Lower leg skin (tissue), 4 donors: ENCODE results near the gene DIO1. TPM values are rescaled to one million over a fixed set of nuclear protein-coding genes. Genes with fewer than 3 reads are reported as not detected.

ENCODE experiments used
- DNase-seq, 2 donors: peaks; one replicate each; pipeline ENCODE4 v3.0.0-alpha.2; 2019; ENCODE audit warnings: low spot score in 2 of 2
- H3K4me3 ChIP-seq: fragments of 200-600 bp; sonication (generic); 2 replicates; pipeline ENCODE4 v1.5.1; 2017; ENCODE audit warnings: mild to moderate bottlenecking, low read depth; ENCODE audit not compliant: poor library complexity, severe bottlenecking
- POLR2A ChIP-seq, 2 donors: fragments of 450-650 bp; IDR thresholded peaks; one replicate each; pipeline ENCODE4 v1.6.1; 2016 to 2017; ENCODE audit warnings: antibody characterized with exemption in 2 of 2, mild to moderate bottlenecking in 1 of 2, moderate library complexity in 1 of 2
- WGBS, 2 donors: methylation state at CpG; one replicate each; pipeline ENCODE4 v1.1.5; 2018; 5-methylcytosine and 5-hydroxymethylcytosine counted together
- intact Hi-C: fragments of 100-400 bp; cut with DNase I; formaldehyde crosslinking; loops from one replicate; pipeline ENCODE4 v1.15.0; 2023; ENCODE audit warnings: low total_unique reads
- total RNA-seq, 4 donors: library from RNA; depleted of rRNA; stranded (reverse); fragments of >200 nt; gene quantifications; one replicate each; pipeline ENCODE4 v1.1.0, GENCODE V29; 2016
- TF ChIP-seq, protein P1 (sequence below), 3 donors: fragments of 450-650 bp; IDR thresholded peaks; one replicate each; pipeline ENCODE4 v1.5.1; 2016; ENCODE audit warnings: antibody characterized with exemption in 3 of 3, mild to moderate bottlenecking in 3 of 3, moderate library complexity in 2 of 3

DIO1 gene
- total RNA-seq, 4 donors from 2014 or later: not detected

DNA sequence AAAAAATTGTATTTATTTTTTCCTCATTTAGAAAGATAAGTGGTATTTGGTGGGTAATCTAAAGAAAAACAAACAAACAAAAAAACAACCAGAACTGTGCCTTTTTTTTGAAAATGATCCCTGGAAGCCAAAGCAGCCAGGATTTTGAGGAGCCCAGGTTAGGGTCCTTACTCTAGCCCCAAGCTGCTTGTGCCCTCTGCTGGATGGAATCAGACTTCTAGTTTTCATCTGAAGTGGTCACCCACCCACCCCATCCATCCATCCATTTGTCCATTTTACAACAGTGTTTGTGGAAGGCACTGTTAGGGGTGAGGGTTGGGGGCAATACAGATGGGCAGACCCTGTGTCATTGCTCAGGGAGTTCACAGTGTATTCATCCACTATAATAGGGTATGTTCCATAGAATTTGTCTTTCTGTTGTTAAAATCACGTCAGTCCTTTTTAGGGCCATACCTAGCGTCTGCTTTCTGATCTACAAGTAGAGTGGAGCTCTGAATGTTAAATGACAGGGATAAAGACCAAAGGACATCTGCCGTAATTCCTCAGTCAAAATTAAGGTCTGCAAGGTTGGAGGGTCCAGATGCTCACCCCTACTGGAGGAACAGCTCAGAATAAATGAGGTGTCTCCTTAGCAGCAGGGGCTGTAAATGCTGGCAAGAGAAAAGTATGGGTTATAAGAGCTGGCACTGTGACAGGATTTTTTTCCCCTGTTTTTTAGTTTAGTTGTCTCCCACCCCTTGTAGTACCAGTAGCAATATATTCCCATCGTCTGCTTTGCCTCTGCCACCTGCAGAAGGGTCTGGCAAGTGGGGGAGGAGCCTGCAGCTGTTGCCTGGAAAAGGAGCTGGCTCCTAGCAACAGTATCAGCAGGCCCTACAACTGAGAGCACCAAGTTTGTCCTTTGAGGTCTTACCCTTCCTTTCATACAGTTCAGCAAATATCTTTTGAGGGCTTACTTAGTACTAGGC is 55.3 kb downstream of the DIO1 start:
- WGBS, 2 donors: 81 to 87% methylated on average over 4 of the region's 4 CpGs
- intact Hi-C loops: no loop called here
- TF ChIP-seq, protein P1, sequence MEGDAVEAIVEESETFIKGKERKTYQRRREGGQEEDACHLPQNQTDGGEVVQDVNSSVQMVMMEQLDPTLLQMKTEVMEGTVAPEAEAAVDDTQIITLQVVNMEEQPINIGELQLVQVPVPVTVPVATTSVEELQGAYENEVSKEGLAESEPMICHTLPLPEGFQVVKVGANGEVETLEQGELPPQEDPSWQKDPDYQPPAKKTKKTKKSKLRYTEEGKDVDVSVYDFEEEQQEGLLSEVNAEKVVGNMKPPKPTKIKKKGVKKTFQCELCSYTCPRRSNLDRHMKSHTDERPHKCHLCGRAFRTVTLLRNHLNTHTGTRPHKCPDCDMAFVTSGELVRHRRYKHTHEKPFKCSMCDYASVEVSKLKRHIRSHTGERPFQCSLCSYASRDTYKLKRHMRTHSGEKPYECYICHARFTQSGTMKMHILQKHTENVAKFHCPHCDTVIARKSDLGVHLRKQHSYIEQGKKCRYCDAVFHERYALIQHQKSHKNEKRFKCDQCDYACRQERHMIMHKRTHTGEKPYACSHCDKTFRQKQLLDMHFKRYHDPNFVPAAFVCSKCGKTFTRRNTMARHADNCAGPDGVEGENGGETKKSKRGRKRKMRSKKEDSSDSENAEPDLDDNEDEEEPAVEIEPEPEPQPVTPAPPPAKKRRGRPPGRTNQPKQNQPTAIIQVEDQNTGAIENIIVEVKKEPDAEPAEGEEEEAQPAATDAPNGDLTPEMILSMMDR (IDR thresholded peaks at IDR 0.05): no peak
- TF ChIP-seq POLR2A (IDR thresholded peaks at IDR 0.05): no peak
- no peak for DNase-seq
- no peak overlapping the region for H3K4me3 ChIP-seq

DNA sequence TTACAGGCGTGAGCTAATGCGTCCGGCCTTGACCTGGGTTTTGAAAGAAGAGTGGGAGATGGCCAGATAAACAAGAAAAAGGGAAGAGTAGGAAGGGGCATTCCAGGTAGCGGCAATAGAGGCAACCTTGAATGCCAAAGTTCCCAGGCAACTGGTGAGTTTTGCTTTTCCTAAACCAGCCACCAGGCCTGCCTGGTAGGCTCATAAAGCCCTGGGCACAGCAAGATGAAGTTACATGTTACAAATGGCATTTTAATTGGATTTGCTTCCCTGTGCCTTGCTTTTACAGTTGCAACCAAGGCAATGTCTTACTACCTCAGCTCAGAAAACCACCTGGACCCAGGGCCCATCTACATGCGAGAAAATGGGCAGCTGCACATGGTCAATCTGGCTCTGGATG is 57.7 kb downstream of the DIO1 start:
- intact Hi-C loops: no loop called here
- TF ChIP-seq, protein P1 (IDR thresholded peaks at IDR 0.05): no peak
- no peak for TF ChIP-seq POLR2A (IDR thresholded peaks at IDR 0.05)
- H3K4me3 ChIP-seq: no peak overlapping the region
- WGBS, 2 donors: 86 to 93% methylated on average over 5 of the region's 5 CpGs
- no peak for DNase-seq

DNA sequence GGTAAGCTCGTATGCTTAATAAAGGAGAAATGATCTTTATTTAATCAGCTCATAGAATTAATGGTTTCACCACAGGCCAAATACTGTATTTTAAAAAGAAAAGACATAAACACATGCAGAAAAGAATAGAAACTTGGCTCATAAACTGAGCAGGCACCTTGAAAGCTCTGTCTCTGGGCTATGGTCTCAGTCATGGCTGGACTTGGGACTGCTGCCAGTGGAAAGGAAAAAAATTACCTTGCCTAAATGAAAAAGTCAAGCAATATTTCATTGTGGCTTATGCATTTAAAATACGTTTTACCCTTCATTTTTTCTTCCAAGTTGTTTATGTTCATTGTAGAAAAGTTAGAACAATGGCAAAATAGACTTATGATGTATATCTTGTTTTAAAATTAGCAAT is 60.1 kb downstream of the DIO1 start:
- no peak overlapping the region for H3K4me3 ChIP-seq
- no peak for TF ChIP-seq POLR2A (IDR thresholded peaks at IDR 0.05)
- TF ChIP-seq, protein P1 (IDR thresholded peaks at IDR 0.05): no peak
- WGBS, 2 donors: 71 to 75% methylated on average over 2 of the region's 2 CpGs
- DNase-seq: no peak
- intact Hi-C loops: no loop called here

DNA sequence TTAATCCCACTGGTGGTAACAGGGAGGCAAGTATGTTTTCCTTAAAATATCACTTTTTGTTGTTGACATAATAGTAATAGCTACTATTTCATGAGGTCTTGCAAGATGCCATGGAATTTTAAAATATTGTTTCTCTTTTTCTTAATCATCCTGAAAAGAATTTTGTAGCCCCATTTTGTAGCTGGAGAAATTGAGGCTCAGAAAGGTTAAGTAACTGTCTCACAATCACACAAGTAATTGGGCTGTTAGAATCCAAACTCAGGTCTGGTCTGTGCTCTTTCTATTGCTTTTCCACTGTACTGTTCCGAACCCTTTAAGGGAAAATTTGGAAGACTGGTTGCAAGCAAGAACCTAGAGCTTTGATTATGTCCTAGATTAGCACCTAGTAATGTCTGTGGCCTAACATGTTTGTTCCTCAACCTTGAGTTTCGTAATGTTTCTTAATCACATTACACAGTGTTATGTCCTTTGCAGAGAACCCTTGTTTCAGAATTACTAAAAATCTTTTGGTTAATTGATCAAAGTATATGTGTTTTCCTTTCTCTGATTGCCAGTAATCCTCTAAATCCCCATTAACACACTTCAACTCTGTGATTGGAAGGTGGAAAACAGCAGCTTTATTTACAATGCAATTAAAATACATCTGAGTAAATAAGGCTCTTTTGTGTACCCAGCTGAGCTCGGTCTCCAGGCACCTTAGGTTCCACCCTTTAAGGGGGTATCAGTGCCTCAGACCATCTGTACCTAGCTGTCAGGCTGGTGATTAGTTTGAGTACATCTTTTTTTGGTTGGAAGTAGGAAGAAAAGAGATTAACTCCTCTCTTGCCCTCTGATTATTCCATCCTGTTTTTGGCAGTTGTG is 62.6 kb downstream of the DIO1 start:
- TF ChIP-seq POLR2A (IDR thresholded peaks at IDR 0.05): no peak
- TF ChIP-seq, protein P1 (IDR thresholded peaks at IDR 0.05): no peak
- 57 to 59% methylated on average over 3 of the region's 3 CpGs for WGBS, 2 donors
- no peak for DNase-seq
- H3K4me3 ChIP-seq: no peak overlapping the region
- intact Hi-C loops: no loop called here

DNA sequence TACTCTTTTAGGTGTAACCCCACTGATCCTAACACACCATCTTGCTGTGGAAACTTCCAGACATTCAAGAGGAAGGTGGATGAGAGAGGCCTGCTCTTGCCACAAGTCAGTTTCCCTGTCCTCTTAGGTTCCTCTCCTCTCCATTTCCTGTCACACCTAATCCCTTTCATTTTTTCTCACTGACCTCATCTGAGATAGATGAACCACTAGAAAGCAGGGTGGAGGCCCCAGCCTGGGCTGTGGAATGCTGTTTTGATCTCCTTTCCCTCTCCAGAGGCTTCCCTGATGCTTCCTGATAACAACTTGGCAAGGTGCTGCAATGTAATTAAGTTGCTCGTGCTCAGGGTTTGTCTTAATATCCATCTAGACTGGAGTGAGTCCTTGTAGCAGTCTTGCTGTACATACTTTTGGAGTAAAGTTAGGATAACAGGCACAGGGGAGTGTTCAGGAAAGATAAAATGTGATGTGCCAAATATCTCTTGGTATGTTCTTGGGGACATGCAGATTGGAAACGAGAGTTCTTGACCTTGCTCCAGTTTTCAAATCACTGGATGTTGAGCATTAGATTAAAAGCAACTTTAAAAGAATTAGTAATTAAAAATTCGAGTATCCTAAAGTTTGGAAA is 63.3 kb downstream of the DIO1 start:
- H3K4me3 ChIP-seq: no peak overlapping the region
- DNase-seq: peak in 1 of 2 donors; percentile 27
- 31 to 34% methylated on average over 3 of the region's 3 CpGs for WGBS, 2 donors
- intact Hi-C loops: no loop called here
- TF ChIP-seq, protein P1 (IDR thresholded peaks at IDR 0.05): no peak
- TF ChIP-seq POLR2A (IDR thresholded peaks at IDR 0.05): no peak
